ENCODE results near the gene NEU1. TPM values are rescaled to one million over a fixed set of nuclear protein-coding genes. Genes with fewer than 3 reads are reported as not detected.

NEU1 gene
- total and polyA plus RNA-seq, 2 of the 8 experiments (the other 6 are each of a cell fraction or from before 2014, with no cell fraction given), result 41.2 to 72.1 TPM

DNA sequence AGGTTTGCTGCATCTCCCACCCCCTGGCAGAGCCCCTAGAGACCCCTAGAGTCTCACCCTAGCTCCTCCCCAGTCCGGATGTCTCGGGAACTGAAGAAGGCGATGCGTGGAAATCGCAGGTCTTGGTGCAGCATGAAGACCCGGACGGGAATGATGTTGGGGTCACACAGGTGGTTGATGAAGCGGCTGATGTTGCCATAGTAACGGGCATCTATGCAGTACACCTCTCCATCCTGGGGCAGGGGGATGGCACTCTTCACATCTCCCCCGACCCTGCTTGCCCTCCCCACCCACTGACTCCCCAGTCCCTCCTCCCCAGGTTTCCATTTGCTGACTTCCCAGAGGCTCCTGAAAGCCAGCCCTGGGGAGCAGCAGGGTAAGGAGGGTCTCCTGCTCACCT lies 18.0 kb upstream of the NEU1 start:
- no peak overlapping the region for H3K18ac ChIP-seq (ENCODE audit: extremely low read depth, low read length)
- no peaks in the 10 kb centered on the region for H3K79me2 ChIP-seq (ENCODE audit: control insufficient read depth in 1 of 2, insufficient read depth in 2 of 2, low read length in 2 of 2)
- DNase-seq (ENCODE audit: low read depth in 1 of 2, low spot score in 2 of 2) (no peak), FAIRE-seq (no peak)
- H3K9ac ChIP-seq (replicated peaks in 1 of 4; ENCODE audit: extremely low read depth in 1 of 4, low read depth in 3 of 4, low read length in 3 of 4), result no peak overlapping the region
- H2AFZ ChIP-seq (ENCODE audit: low read length), result no peak overlapping the region
- H3K4me1 ChIP-seq (replicated peaks in 1 of 4; ENCODE audit: control insufficient read depth in 3 of 4, insufficient read depth in 4 of 4, low read length in 3 of 4), result peaks cover 0 to 11% (median 0%) of the 10 kb centered on the region in 4 experiments; a peak in 1 of 7 replicates
- H4K91ac ChIP-seq (replicated peaks; ENCODE audit: insufficient read length, low read length), result no peak overlapping the region
- H2BK12ac ChIP-seq (ENCODE audit: low read depth, low read length), result no peak overlapping the region
- no peak overlapping the region for H3K4me3 ChIP-seq (ENCODE audit: extremely low read depth in 1 of 4, insufficient read depth in 2 of 4, low read depth in 3 of 4, low read length in 4 of 4)
- no peak overlapping the region for H2BK120ac ChIP-seq (replicated peaks; ENCODE audit: low read depth, low read length)
- H3K14ac ChIP-seq (ENCODE audit: insufficient read length), result no peak overlapping the region
- peaks cover 2 to 13% of the 10 kb centered on the region in 2 experiments for H4K20me1 ChIP-seq (replicated peaks in 1 of 2; ENCODE audit: control insufficient read depth in 1 of 2, insufficient read depth in 2 of 2, low read length in 2 of 2)
- WGBS, 2 experiments (ENCODE audit: extremely low coverage in 1 of 2, insufficient coverage in 1 of 2, insufficient read length in 1 of 2, insufficient replicate concordance in 2 of 2, low coverage in 1 of 2, low lambda C conversion rate in 2 of 2, missing lambda C conversion rate in 1 of 2), result 89% methylated on average over 10 of the region's 10 CpGs; no CpG with 5 or more reads in 1 of the 2 experiments
- H4K5ac ChIP-seq (ENCODE audit: insufficient read length, low read depth, low read length), result no peak overlapping the region
- H2BK20ac ChIP-seq (ENCODE audit: low read length), result no peak overlapping the region
- H2AK5ac ChIP-seq (ENCODE audit: low read depth, low read length), result no peak overlapping the region
- H2BK5ac ChIP-seq (ENCODE audit: low read depth, low read length), result no peak overlapping the region
- H3K56ac ChIP-seq (replicated peaks; ENCODE audit: insufficient read length, low read depth, low read length), result no peak overlapping the region
- ChIA-PET CTCF (ENCODE audit: partially characterized antibody) (interaction anchor here (0.6 to 8.1 kb wide), 8 partner anchors 8 to 108 kb away, joined by 3 to 59 read pairs (median 6); no protein-coding TSS in a partner anchor), POLR2A (ENCODE audit: partially characterized antibody) (interaction anchor here (0.7 to 2.8 kb wide), 9 partner anchors 8 to 145 kb away, joined by 3 to 11 read pairs (median 4); partner anchors contain the start of gene NEU1)
- H3K36me3 ChIP-seq (ENCODE audit: control insufficient read depth in 2 of 4, insufficient read depth in 4 of 4, low read length in 3 of 4), result peaks cover 25 to 54% (median 48%) of the 10 kb centered on the region in 4 experiments
- H3K23ac ChIP-seq (ENCODE audit: insufficient read length), result no peak overlapping the region
- no peak overlapping the region for H2BK15ac ChIP-seq (ENCODE audit: low read length)
- H3K79me1 ChIP-seq (ENCODE audit: low read depth, low read length), result no peaks in the 10 kb centered on the region; the same call in 1 of the 2 replicates
- no peaks in the 10 kb centered on the region for H3K27me3 ChIP-seq (replicated peaks in 1 of 4; ENCODE audit: control insufficient read depth in 3 of 4, extremely low read depth in 1 of 4, insufficient read depth in 3 of 4, low read length in 3 of 4)
- no peak overlapping the region for H3K4me2 ChIP-seq (ENCODE audit: insufficient read depth in 1 of 2, low read depth in 2 of 2, low read length in 2 of 2)
- H3K9me3 ChIP-seq (ENCODE audit: insufficient read depth in 2 of 2, low read depth in 1 of 2, low read length in 1 of 2), result no peaks in the 10 kb centered on the region
- no peaks in the 10 kb centered on the region for H3K23me2 ChIP-seq (ENCODE audit: low read depth, low read length)
- no peak overlapping the region for H4K8ac ChIP-seq (ENCODE audit: extremely low read depth, insufficient read depth, low read length)
- TF ChIP-seq ASH2L (IDR thresholded peaks at IDR 0.05; ENCODE audit: low read length), result no peak
- TF ChIP-seq, protein P1, sequence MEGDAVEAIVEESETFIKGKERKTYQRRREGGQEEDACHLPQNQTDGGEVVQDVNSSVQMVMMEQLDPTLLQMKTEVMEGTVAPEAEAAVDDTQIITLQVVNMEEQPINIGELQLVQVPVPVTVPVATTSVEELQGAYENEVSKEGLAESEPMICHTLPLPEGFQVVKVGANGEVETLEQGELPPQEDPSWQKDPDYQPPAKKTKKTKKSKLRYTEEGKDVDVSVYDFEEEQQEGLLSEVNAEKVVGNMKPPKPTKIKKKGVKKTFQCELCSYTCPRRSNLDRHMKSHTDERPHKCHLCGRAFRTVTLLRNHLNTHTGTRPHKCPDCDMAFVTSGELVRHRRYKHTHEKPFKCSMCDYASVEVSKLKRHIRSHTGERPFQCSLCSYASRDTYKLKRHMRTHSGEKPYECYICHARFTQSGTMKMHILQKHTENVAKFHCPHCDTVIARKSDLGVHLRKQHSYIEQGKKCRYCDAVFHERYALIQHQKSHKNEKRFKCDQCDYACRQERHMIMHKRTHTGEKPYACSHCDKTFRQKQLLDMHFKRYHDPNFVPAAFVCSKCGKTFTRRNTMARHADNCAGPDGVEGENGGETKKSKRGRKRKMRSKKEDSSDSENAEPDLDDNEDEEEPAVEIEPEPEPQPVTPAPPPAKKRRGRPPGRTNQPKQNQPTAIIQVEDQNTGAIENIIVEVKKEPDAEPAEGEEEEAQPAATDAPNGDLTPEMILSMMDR (IDR thresholded peaks at IDR 0.05; ENCODE audit: control extremely low read depth in 1 of 3, insufficient read depth in 1 of 3, low read depth in 1 of 3, low read length in 3 of 3), result no peak
- TF ChIP-seq RAD21 (IDR thresholded peaks at IDR 0.05 in 1 of 2, conservative IDR thresholded peaks at IDR 0.05 in 1 of 2; ENCODE audit: low read depth in 2 of 2, low read length in 2 of 2), result no peak
- TF ChIP-seq SAP30 (IDR thresholded peaks at IDR 0.05; ENCODE audit: insufficient read depth, insufficient replicate concordance, low read length), result no peak
- TF ChIP-seq BACH1 (IDR thresholded peaks at IDR 0.05; ENCODE audit: low read length), result no peak
- TF ChIP-seq CTBP2 (IDR thresholded peaks at IDR 0.05; ENCODE audit: borderline replicate concordance, insufficient read depth, insufficient read length, low read length), result no peak
- TF ChIP-seq EZH2 (IDR thresholded peaks at IDR 0.05; ENCODE audit: low read depth, low read length, severe bottlenecking), result no peak
- no peak for TF ChIP-seq GABPA (IDR thresholded peaks at IDR 0.05; ENCODE audit: borderline replicate concordance, insufficient read depth, low read length)
- no peak for TF ChIP-seq ZNF274 (IDR thresholded peaks at IDR 0.05; ENCODE audit: borderline replicate concordance, extremely low read depth, low read length)
- no peak for TF ChIP-seq SP4 (IDR thresholded peaks at IDR 0.05; ENCODE audit: low read length)
- no peak overlapping the region for H3K27ac ChIP-seq (ENCODE audit: low read depth, low read length)
- H3K4ac ChIP-seq (replicated peaks; ENCODE audit: insufficient read length, low read depth, low read length), result no peak overlapping the region
